K562 (cell line): ENCODE data around the gene EMD. TPM values are rescaled to one million over a fixed set of nuclear protein-coding genes. Genes with fewer than 3 reads are reported as not detected.

Experiments
- ATAC-seq: fragments of 200-7000 bp; cut with Tn5 transposase; 3 replicates; pipeline ENCODE4 v1.9.1; 2020; ENCODE audit warnings: moderate library complexity
- BruUV-seq: library from RNA; stranded (reverse); fragments of 400-500 nt; replicated peaks from 2 replicates; lab custom pipeline; 2021; lab: Mats Ljungman, UMichigan
- CTCF ChIA-PET: fragments of 300-600 bp; formaldehyde crosslinking; extraction: SDS; loops from one replicate; lab custom pipeline; 2021; ENCODE audit warnings: low intra/inter-chr PET ratio; lab: Yijun Ruan, JAX
- POLR2A ChIA-PET: fragments of 300-600, 350-650 bp; sonication (Branson Sonifier 250); formaldehyde crosslinking; extraction: SDS; loops from one replicate; lab custom pipeline; 2021; ENCODE audit warnings: antibody characterized with exemption, inconsistent platforms; lab: Yijun Ruan, JAX
- DNase-seq, 4 experiments: peaks; one replicate each; pipeline versions ENCODE4 v3.0.0 to v3.0.0-alpha.2; 2011 to 2018; ENCODE audit warnings: low spot score in 3 of 4, mixed read lengths in 3 of 4; ENCODE audit errors: extremely low read depth in 1 of 4
- FAIRE-seq: peaks from 2 replicates; lab custom pipeline; 2011; peaks lifted over from hg19 to GRCh38; lab: Jason Lieb, UNC
- H2AFZ ChIP-seq: 2 replicates; pipeline ENCODE4 v1.6.0; 2011; ENCODE audit warnings: low read depth, low read length, control low read depth, inconsistent platforms
- H3K27ac ChIP-seq: fragments of 200-600 bp; 3 replicates; pipeline ENCODE4 v1.8.0; 2011; ENCODE audit warnings: low read depth, mild to moderate bottlenecking, control low read depth, inconsistent platforms, low read length, moderate library complexity, mixed read lengths; ENCODE audit errors: extremely low read depth
- H3K27me3 ChIP-seq, 2 experiments: fragments of 300-600 bp in 1 of 2; 2 replicates in 1 of 2; 3 replicates in 1 of 2; pipeline versions ENCODE4 v1.6.0 to v1.8.0; 2011; ENCODE audit warnings: inconsistent platforms in 2 of 2, low read length in 2 of 2, mild to moderate bottlenecking in 1 of 2, mixed read lengths in 1 of 2, moderate library complexity in 1 of 2; ENCODE audit not compliant: control insufficient read depth in 2 of 2, insufficient read depth in 2 of 2
- H3K36me3 ChIP-seq: fragments of 300-600 bp; 3 replicates; pipeline ENCODE4 v1.8.0; 2011; ENCODE audit warnings: mild to moderate bottlenecking, low read length, inconsistent platforms; ENCODE audit not compliant: control insufficient read depth, insufficient read depth
- H3K4me1 ChIP-seq, 2 experiments: fragments of 200-600 bp in 1 of 2; replicated peaks in 1 of 2; 2 replicates in 1 of 2; 3 replicates in 1 of 2; pipeline versions ENCODE4 v1.5.1 to v1.8.0; 2011; ENCODE audit warnings: inconsistent platforms in 2 of 2, low read length in 2 of 2, mild to moderate bottlenecking in 1 of 2, mixed read lengths in 1 of 2, moderate library complexity in 1 of 2; ENCODE audit not compliant: control insufficient read depth in 2 of 2, insufficient read depth in 2 of 2
- H3K4me2 ChIP-seq: 2 replicates; pipeline ENCODE4 v1.6.1; 2011; ENCODE audit warnings: low read length, control low read depth, inconsistent platforms, mixed read lengths; ENCODE audit not compliant: insufficient read depth
- H3K4me3 ChIP-seq: fragments of 200-600 bp; sonication (generic), shearing (Covaris generic); 2 replicates; pipeline ENCODE4 v1.5.1; 2016; ENCODE audit warnings: control low read depth, inconsistent platforms
- H3K79me2 ChIP-seq: fragments of 200-600 bp; 3 replicates; pipeline ENCODE4 v1.8.0; 2011; ENCODE audit warnings: low read length, inconsistent platforms; ENCODE audit not compliant: control insufficient read depth, insufficient read depth
- H3K9ac ChIP-seq, 2 experiments: 2 replicates each; pipeline versions ENCODE4 v1.6.0 to v1.6.1; 2011; ENCODE audit warnings: low read depth in 2 of 2, low read length in 2 of 2, control low read depth in 1 of 2, inconsistent platforms in 1 of 2, mild to moderate bottlenecking in 1 of 2, mixed read lengths in 1 of 2; ENCODE audit not compliant: insufficient read depth in 1 of 2
- H3K9me1 ChIP-seq: one replicate; pipeline ENCODE4 v1.6.0; 2011; ENCODE audit warnings: inconsistent platforms, mild to moderate bottlenecking, low read length, moderate library complexity; ENCODE audit not compliant: control insufficient read depth, insufficient read depth
- H3K9me3 ChIP-seq: replicated peaks from 2 replicates; pipeline ENCODE4 v1.5.1; 2011; ENCODE audit warnings: low read depth, low read length, inconsistent platforms; ENCODE audit not compliant: control insufficient read depth, insufficient read depth
- H4K20me1 ChIP-seq: replicated peaks from 2 replicates; pipeline ENCODE4 v1.6.1; 2011; ENCODE audit warnings: low read length, inconsistent platforms, mixed read lengths; ENCODE audit not compliant: control insufficient read depth, insufficient read depth
- GATAD2B ChIP-seq: fragments of 450-650 bp; IDR thresholded peaks from 2 replicates; pipeline ENCODE4 v1.6.1; 2017; ENCODE audit warnings: mild to moderate bottlenecking, borderline replicate concordance
- HNRNPL ChIP-seq: fragments of 200-400 bp; formaldehyde crosslinking; IDR thresholded peaks from 2 replicates; pipeline ENCODE4 v1.6.1; 2017; ENCODE audit warnings: low read depth, mild to moderate bottlenecking, low read length
- KLF6 ChIP-seq: fragments of 250-450 bp; sonication (Bioruptor Pico); IDR thresholded peaks from 2 replicates; pipeline ENCODE4 v1.4.0; 2020; ENCODE audit warnings: mild to moderate bottlenecking, moderate library complexity, borderline replicate concordance
- LCOR ChIP-seq: sonication (generic); formaldehyde crosslinking; IDR thresholded peaks from 2 replicates; pipeline ENCODE4 v1.8.0; 2022; ENCODE audit warnings: mild to moderate bottlenecking, missing genetic modification reagents
- MIER1 ChIP-seq: fragments of 450-650 bp; IDR thresholded peaks from 2 replicates; pipeline ENCODE4 v1.6.1; 2016; ENCODE audit warnings: antibody characterized with exemption, mild to moderate bottlenecking, low read depth
- NR3C1 ChIP-seq: sonication (generic); formaldehyde crosslinking; IDR thresholded peaks from 2 replicates; pipeline ENCODE4 v1.8.1; 2022; ENCODE audit warnings: missing genetic modification reagents
- PTBP1 ChIP-seq: fragments of 200-400 bp; formaldehyde crosslinking; IDR thresholded peaks from 2 replicates; pipeline ENCODE4 v1.6.1; 2017; ENCODE audit warnings: low read depth, low read length
- TEAD1 ChIP-seq, 2 experiments: fragments of 450-650 bp in 1 of 2; sonication (generic) in 1 of 2; formaldehyde crosslinking; IDR thresholded peaks; 2 replicates each; pipeline versions ENCODE4 v1.4.0 to v1.8.0; 2020 to 2022; ENCODE audit warnings: mild to moderate bottlenecking in 2 of 2, missing genetic modification reagents in 1 of 2
- ZFP36 ChIP-seq: fragments of 150-350 bp; IDR thresholded peaks from 2 replicates; pipeline ENCODE4 v1.6.1; 2018; ENCODE audit warnings: low read length, low read depth; ENCODE audit not compliant: partially characterized antibody
- ZNF184 ChIP-seq: sonication (generic); formaldehyde crosslinking; IDR thresholded peaks from 2 replicates; pipeline ENCODE4 v1.5.0; 2020; ENCODE audit warnings: missing genetic modification reagents
- ZNF239 ChIP-seq: fragments of 250-450 bp; sonication (Bioruptor Pico); IDR thresholded peaks from 2 replicates; pipeline ENCODE4 v1.4.0; 2020; ENCODE audit warnings: mild to moderate bottlenecking
- ZNF79 ChIP-seq: fragments of 250-450 bp; sonication (Bioruptor Pico); IDR thresholded peaks from 2 replicates; pipeline ENCODE4 v1.4.0; 2020; ENCODE audit warnings: low read depth, mild to moderate bottlenecking, moderate library complexity
- WGBS: fragments of 100-300 bp; shearing (Covaris generic); methylation state at CpG from one replicate; pipeline ENCODE4 v1.1.6; 2016; ENCODE audit warnings: low coverage, mixed read lengths; ENCODE audit not compliant: insufficient coverage; ENCODE audit errors: missing lambda C conversion rate; 5-methylcytosine and 5-hydroxymethylcytosine counted together
- in situ Hi-C: fragments of 300-500 bp; cut with MboI; formaldehyde crosslinking; loops from 4 replicates; pipeline ENCODE4 v1.15.0; 2018; ENCODE audit warnings: inconsistent platforms, mixed read lengths
- intact Hi-C: fragments of 100-400 bp; cut with micrococcal nuclease; formaldehyde crosslinking; loops from 2 replicates; pipeline ENCODE4 v1.14.2; 2022
- polyA plus RNA-seq, 8 experiments: library from polyadenylated mRNA; depleted of rRNA in 4 of 8; stranded (reverse) in 5 of 8; unstranded in 3 of 8; fragments of >200 nt; fragmentation: Nextera tagmentation in 2 of 8; fragmentation: Illumina TruSeq in 1 of 8; extraction: Ambion mirVana in 2 of 8; extraction: Trizol in 1 of 8; gene quantifications; 2 replicates each; pipeline versions ENCODE4 v1.2.1 to v1.2.3, GENCODE V29; 2011 to 2014; ENCODE audit warnings: inconsistent platforms in 1 of 8, missing spikeins in 1 of 8
- total RNA-seq, 7 experiments: library from RNA; depleted of rRNA in 6 of 7; stranded (reverse); fragments of >200 nt in 6 of 7; fragmentation: Illumina TruSeq in 2 of 7; extraction: Trizol in 2 of 7; gene quantifications; 2 replicates each; pipeline versions ENCODE4 v1.2.1 to v1.2.3, GENCODE V29; 2011 to 2021; ENCODE audit warnings: low replicate concordance in 1 of 7
- TF ChIP-seq, protein P1 (sequence below): fragments of 450-650 bp; formaldehyde crosslinking; IDR thresholded peaks from 2 replicates; pipeline ENCODE4 v1.4.0; 2020; ENCODE audit warnings: mild to moderate bottlenecking, moderate library complexity
- TF ChIP-seq, protein P2 (sequence below), 2 experiments: IDR thresholded peaks; 2 replicates each; pipeline ENCODE4 v1.6.1; 2012; ENCODE audit warnings: improper control_type of control experiment in 2 of 2, low read depth in 2 of 2, low read length in 2 of 2, borderline replicate concordance in 1 of 2
- TF ChIP-seq, protein P3 (sequence below): fragments of 250-450 bp; sonication (Bioruptor Pico); IDR thresholded peaks from 2 replicates; pipeline ENCODE4 v1.8.0; 2022; ENCODE audit warnings: moderate library complexity, mild to moderate bottlenecking, inconsistent platforms

EMD gene
- total and polyA plus RNA-seq, 9 of the 15 experiments (the other 6 are each of a cell fraction or from before 2014, with no cell fraction given), result 2.3 to 206 (median 61.9) TPM

DNA sequence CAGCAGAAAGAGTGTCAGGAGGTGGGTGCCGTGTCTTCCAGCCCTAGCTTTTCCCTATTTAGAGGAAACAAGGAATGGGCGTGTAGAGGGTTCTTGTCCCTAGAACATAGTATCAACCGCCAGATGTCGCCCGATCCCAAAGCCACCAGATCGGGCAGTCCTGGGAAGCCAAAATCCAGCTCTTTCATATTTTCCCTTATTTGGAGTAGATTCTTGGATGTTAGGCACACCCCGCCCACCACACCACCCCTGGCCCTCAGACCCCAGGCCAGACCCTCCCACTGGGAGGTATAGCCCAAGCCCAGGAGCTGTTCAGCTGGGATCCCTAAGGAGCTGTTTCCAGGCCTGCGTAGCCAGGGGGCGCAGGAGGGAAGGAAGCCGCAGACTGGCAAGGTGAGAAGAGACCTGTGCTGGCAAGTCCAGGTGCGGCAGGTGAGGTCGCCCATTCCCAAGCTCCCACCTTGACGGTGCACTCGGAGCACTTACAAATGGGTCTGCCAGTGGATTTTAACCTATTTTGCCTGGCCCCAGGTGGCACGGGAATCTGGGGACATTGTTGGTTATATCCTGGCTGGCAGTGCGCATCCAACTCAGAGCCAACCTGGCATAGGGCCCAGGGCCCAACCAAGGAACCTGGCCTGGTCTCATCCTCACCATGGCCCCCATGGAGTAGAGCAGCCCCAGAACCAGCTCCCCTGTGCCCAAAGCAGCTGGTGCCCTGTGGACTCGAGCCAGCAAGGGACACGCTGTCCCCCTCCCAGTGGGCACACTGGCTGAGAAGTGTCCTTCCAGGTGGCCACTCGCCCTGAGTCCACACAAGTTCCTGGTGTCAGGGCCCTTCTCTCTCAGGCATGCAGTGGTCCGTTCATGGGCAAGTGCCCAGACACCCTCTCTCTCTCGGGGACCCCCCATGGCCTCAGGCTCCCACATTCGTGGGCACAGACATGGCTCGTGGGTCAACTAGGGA is 5.5 kb upstream of the EMD start:
- Histone ChIP-seq H3K9me3 (no peaks in the 10 kb centered on the region), H3K4me1 (peaks cover 17 to 75% of the 10 kb centered on the region in 2 experiments; a peak in 4 of 5 replicates), H3K9me1 (no peaks in the 10 kb centered on the region), H3K4me3 (peak overlapping the region; percentile 8), H3K4me2 (peak overlapping the region; percentile 66), H3K27me3 (no peaks in the 10 kb centered on the region), H3K9ac (peak overlapping the region; percentile 59 to 88; a peak in 3 of 4 replicates), H3K79me2 (peaks cover 28% of the 10 kb centered on the region), H2AFZ (peak overlapping the region; percentile 69), H3K27ac (peak overlapping the region; percentile 21; the same call in 2 of the 3 replicates), H3K36me3 (peaks cover 4% of the 10 kb centered on the region; the same call in 2 of the 3 replicates), H4K20me1 (no peaks in the 10 kb centered on the region)
- BruUV-seq, result no TSS peak
- 20% methylated on average over 14 of the region's 23 CpGs for WGBS
- no peak for ATAC-seq
- DNase-seq, result peak in 2 of 4 experiments; percentile 43 to 75
- POLR2A ChIA-PET, result interaction anchor here (0.6 to 1.4 kb wide), 7 partner anchors 10 to 1420 kb away, joined by 3 to 19 read pairs (median 3); partner anchors contain the start of gene RPL10
- in situ Hi-C loops, result loop anchor here (10.0 kb wide), 1 partner anchor 161 kb away; no protein-coding TSS in a partner anchor
- intact Hi-C loops, result loop anchor here (1.0 to 10.0 kb wide), 3 partner anchors 121 to 444 kb away; partner anchors contain the start of gene SLC10A3
- CTCF ChIA-PET, result interaction anchor here (1.1 to 4.5 kb wide), 2 partner anchors 11 to 161 kb away, joined by 4 to 63 read pairs; no protein-coding TSS in a partner anchor
- peak; percentile 87 for FAIRE-seq
- TF ChIP-seq TEAD1 (CRISPR knock-in tag; IDR thresholded peaks at IDR 0.05), result 0 out of 4 replicates have a peak, but pooled peaks of 1 of the 2 experiments have one; percentile 37
- no peak for TF ChIP-seq LCOR (CRISPR knock-in tag)
- no peak for TF ChIP-seq ZNF184 (CRISPR knock-in tag)
- TF ChIP-seq ZNF79 (CRISPR knock-in tag), result no peak
- TF ChIP-seq GATAD2B, result no peak
- no peak for TF ChIP-seq KLF6
- no peak for TF ChIP-seq ZFP36
- TF ChIP-seq, protein P1, sequence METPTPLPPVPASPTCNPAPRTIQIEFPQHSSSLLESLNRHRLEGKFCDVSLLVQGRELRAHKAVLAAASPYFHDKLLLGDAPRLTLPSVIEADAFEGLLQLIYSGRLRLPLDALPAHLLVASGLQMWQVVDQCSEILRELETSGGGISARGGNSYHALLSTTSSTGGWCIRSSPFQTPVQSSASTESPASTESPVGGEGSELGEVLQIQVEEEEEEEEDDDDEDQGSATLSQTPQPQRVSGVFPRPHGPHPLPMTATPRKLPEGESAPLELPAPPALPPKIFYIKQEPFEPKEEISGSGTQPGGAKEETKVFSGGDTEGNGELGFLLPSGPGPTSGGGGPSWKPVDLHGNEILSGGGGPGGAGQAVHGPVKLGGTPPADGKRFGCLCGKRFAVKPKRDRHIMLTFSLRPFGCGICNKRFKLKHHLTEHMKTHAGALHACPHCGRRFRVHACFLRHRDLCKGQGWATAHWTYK (CRISPR knock-in tag), result no peak
- no peak for TF ChIP-seq MIER1
- 0 out of 2 replicates have a peak, but pooled peaks have one; percentile 13 for TF ChIP-seq HNRNPL
- TF ChIP-seq, protein P2, sequence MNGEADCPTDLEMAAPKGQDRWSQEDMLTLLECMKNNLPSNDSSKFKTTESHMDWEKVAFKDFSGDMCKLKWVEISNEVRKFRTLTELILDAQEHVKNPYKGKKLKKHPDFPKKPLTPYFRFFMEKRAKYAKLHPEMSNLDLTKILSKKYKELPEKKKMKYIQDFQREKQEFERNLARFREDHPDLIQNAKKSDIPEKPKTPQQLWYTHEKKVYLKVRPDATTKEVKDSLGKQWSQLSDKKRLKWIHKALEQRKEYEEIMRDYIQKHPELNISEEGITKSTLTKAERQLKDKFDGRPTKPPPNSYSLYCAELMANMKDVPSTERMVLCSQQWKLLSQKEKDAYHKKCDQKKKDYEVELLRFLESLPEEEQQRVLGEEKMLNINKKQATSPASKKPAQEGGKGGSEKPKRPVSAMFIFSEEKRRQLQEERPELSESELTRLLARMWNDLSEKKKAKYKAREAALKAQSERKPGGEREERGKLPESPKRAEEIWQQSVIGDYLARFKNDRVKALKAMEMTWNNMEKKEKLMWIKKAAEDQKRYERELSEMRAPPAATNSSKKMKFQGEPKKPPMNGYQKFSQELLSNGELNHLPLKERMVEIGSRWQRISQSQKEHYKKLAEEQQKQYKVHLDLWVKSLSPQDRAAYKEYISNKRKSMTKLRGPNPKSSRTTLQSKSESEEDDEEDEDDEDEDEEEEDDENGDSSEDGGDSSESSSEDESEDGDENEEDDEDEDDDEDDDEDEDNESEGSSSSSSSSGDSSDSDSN (IDR thresholded peaks at IDR 0.05; ENCODE audit: borderline replicate concordance in 1 of 2, low read depth in 2 of 2, low read length in 2 of 2), result 0 out of 4 replicates have a peak, but pooled peaks of 1 of the 2 experiments have one; percentile 41
- TF ChIP-seq ZNF239 (CRISPR knock-in tag), result no peak
- no peak for TF ChIP-seq PTBP1
- 0 out of 2 replicates have a peak, but pooled peaks have one; percentile 32 for TF ChIP-seq NR3C1 (CRISPR knock-in tag)
- TF ChIP-seq, protein P3, sequence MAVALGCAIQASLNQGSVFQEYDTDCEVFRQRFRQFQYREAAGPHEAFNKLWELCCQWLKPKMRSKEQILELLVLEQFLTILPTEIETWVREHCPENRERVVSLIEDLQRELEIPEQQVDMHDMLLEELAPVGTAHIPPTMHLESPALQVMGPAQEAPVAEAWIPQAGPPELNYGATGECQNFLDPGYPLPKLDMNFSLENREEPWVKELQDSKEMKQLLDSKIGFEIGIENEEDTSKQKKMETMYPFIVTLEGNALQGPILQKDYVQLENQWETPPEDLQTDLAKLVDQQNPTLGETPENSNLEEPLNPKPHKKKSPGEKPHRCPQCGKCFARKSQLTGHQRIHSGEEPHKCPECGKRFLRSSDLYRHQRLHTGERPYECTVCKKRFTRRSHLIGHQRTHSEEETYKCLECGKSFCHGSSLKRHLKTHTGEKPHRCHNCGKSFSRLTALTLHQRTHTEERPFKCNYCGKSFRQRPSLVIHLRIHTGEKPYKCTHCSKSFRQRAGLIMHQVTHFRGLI, result no peak
